Adrenal gland (tissue), 12 donors: ENCODE measurements around the gene NOM1. TPM values are rescaled to one million over a fixed set of nuclear protein-coding genes. Genes with fewer than 3 reads are reported as not detected.

ENCODE experiments used
- DNase-seq, 7 donors: peaks; one replicate each; pipeline ENCODE4 v3.0.0-alpha.2; 2019 to 2020
- H3K27ac ChIP-seq, 5 donors: fragments of 200-600 bp; sonication (generic) in 4 of 5; 1 replicate in 3 of 5; 2 replicates in 2 of 5; pipeline versions ENCODE4 v1.5.1 to v1.8.0; 2016 to 2020; ENCODE audit warnings: mild to moderate bottlenecking in 1 of 5
- H3K27me3 ChIP-seq: fragments of 200-600 bp; 2 replicates; pipeline ENCODE4 v1.8.0; 2021
- H3K36me3 ChIP-seq, 2 donors: fragments of 200-600 bp; replicated peaks in 1 of 2; 1 replicate in 1 of 2; 2 replicates in 1 of 2; pipeline versions ENCODE4 v1.5.1 to v1.8.0; 2018 to 2022
- H3K4me1 ChIP-seq, 2 donors: fragments of 200-600 bp; replicated peaks in 1 of 2; 1 replicate in 1 of 2; 2 replicates in 1 of 2; pipeline versions ENCODE4 v1.5.1 to v1.8.0; 2018 to 2021
- H3K4me3 ChIP-seq, 4 donors: fragments of 200-600 bp; sonication (generic) in 3 of 4; one replicate each; pipeline ENCODE4 v1.5.1; 2016 to 2018
- H3K9me3 ChIP-seq, 3 donors: fragments of 200-600 bp; sonication (generic) in 1 of 3; replicated peaks in 1 of 3; 1 replicate in 2 of 3; 2 replicates in 1 of 3; pipeline versions ENCODE4 v1.5.1 to v1.8.0; 2016 to 2021
- POLR2A ChIP-seq, 2 donors: fragments of 450-650 bp; IDR thresholded peaks; one replicate each; pipeline ENCODE4 v1.6.1; 2017; ENCODE audit warnings: antibody characterized with exemption in 2 of 2, mild to moderate bottlenecking in 2 of 2, moderate library complexity in 1 of 2
- WGBS, 4 donors: extraction: QIAGEN DNeasy Blood & Tissue Kit in 2 of 4; methylation state at CpG; one replicate each; pipeline versions ENCODE4 v1.1.5 to v1.1.7; 2013 to 2017; 5-methylcytosine and 5-hydroxymethylcytosine counted together
- intact Hi-C, 2 donors: fragments of 100-400 bp; cut with DNase I; formaldehyde crosslinking; loops; one replicate each; pipeline versions ENCODE4 v1.14.1 to v1.15.0; 2022 to 2023
- polyA plus RNA-seq, 3 donors: library from polyadenylated mRNA; stranded (reverse); fragments of 200-250 nt in 2 of 3; fragments of 350-450 nt in 1 of 3; fragmentation: Illumina TruSeq in 1 of 3; extraction: RNeasy Lipid Tissue Mini Kit (QIAGEN cat#74804) in 1 of 3; gene quantifications; one replicate each; pipeline ENCODE4 v1.2.3, GENCODE V29; 2013 to 2014
- total RNA-seq, 9 donors: library from RNA; depleted of rRNA in 4 of 9; stranded (reverse); fragments of >200 nt in 4 of 9; fragments of 120-200 nt in 1 of 9; fragmentation: NEBNext Ultra II Directional in 1 of 9; extraction: Animal tissue kit (Norgen Biotek cat#: 25700) in 1 of 9; gene quantifications; one replicate each; pipeline versions ENCODE4 v1.1.0 to v1.2.4, GENCODE V29; 2013 to 2023
- TF ChIP-seq, protein P1 (sequence below), 6 experiments: fragments of 450-650 bp in 4 of 6; fragments of 200-600 bp in 2 of 6; sonication (generic) in 1 of 6; IDR thresholded peaks; 1 replicate in 5 of 6; 2 replicates in 1 of 6; pipeline versions ENCODE4 v1.5.1 to v1.8.0; 2016 to 2021; ENCODE audit warnings: antibody characterized with exemption in 6 of 6, mild to moderate bottlenecking in 2 of 6, moderate library complexity in 1 of 6
- donor health status: healthy with polysubstance abuse.
- donor health status: Bipolar disorder and iron deficiency.
- donor health status: DM: yes; HTN: yes; CAD: no.
- donor health status: DM: no; HTN: no; CAD: no.
- donor health status: DM: no; HTN: no; CAD: no.
- donor health status: DM: yes; HTN: yes; CAD: no.

Gene NOM1
- total and polyA plus RNA-seq, 12 donors = 5.6 to 19.8 (median 14.6) TPM

DNA sequence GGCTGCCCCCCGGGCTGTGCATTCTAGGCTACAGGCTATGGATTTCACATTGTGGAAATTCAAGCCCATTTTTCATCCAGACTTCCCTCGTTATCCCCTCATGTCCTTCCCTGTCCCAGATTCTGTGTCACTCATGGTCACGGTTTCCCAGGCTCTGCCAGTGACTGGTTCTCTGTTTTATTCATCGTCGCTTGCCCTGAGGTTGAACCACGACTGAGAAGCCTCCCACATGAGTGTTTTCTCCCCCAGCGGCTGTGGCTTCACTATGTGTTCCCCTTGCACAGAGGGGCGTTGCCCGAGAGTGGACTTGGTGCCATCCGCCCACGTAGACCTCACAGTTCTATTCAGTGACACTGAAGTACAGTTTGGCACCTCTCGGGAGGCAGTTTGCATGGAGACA, 14.0 kb downstream of the NOM1 start:
- Histone ChIP-seq H3K27ac (no peak overlapping the region), H3K9me3 (no peaks in the 10 kb centered on the region), H3K36me3 (peaks cover 0 to 82% of the 10 kb centered on the region in 2 donors), H3K27me3 (no peaks in the 10 kb centered on the region), H3K4me1 (no peaks in the 10 kb centered on the region), H3K4me3 (no peak overlapping the region)
- intact Hi-C loops = loop anchor here (10.0 kb wide), 2 partner anchors 261 to 271 kb away; no protein-coding TSS in a partner anchor
- TF ChIP-seq, protein P1, sequence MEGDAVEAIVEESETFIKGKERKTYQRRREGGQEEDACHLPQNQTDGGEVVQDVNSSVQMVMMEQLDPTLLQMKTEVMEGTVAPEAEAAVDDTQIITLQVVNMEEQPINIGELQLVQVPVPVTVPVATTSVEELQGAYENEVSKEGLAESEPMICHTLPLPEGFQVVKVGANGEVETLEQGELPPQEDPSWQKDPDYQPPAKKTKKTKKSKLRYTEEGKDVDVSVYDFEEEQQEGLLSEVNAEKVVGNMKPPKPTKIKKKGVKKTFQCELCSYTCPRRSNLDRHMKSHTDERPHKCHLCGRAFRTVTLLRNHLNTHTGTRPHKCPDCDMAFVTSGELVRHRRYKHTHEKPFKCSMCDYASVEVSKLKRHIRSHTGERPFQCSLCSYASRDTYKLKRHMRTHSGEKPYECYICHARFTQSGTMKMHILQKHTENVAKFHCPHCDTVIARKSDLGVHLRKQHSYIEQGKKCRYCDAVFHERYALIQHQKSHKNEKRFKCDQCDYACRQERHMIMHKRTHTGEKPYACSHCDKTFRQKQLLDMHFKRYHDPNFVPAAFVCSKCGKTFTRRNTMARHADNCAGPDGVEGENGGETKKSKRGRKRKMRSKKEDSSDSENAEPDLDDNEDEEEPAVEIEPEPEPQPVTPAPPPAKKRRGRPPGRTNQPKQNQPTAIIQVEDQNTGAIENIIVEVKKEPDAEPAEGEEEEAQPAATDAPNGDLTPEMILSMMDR (IDR thresholded peaks at IDR 0.05) = no peak
- no peak for TF ChIP-seq POLR2A (IDR thresholded peaks at IDR 0.05)
- WGBS, 4 donors = 84 to 89% (median 88%) methylated on average over 10 to 12 of the region's 12 CpGs
- no peak for DNase-seq

DNA sequence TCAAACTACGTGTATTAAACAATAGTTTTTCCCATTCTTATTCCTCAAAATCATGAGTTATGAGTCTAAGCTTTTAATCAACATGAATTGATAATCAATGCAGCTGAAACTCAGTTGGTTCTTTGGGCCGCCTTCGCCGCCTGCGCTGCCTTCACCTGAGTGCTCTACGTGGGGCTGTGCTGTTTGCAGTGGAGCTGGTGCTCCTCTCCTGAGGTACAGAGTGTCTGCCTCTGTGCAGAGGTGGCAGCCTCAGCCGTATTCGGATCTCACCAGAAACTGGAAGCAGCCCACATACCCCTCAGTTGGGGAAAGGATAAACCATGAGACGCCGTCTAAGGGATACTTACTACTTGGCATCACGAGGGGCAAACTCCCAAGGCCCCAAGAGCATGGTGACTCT, 15.5 kb downstream of the NOM1 start:
- Histone ChIP-seq H3K4me3 (no peak overlapping the region), H3K36me3 (peaks cover 0 to 68% of the 10 kb centered on the region in 2 donors), H3K27me3 (no peaks in the 10 kb centered on the region), H3K27ac (no peak overlapping the region), H3K9me3 (no peaks in the 10 kb centered on the region), H3K4me1 (no peaks in the 10 kb centered on the region)
- no peak for DNase-seq
- WGBS, 4 donors = 92 to 96% (median 95%) methylated on average over 10 to 11 of the region's 11 CpGs
- no peak for TF ChIP-seq POLR2A (IDR thresholded peaks at IDR 0.05)
- TF ChIP-seq, protein P1 (IDR thresholded peaks at IDR 0.05) = no peak
- intact Hi-C loops = loop anchor here (10.0 kb wide), 2 partner anchors 260 to 270 kb away; no protein-coding TSS in a partner anchor

DNA sequence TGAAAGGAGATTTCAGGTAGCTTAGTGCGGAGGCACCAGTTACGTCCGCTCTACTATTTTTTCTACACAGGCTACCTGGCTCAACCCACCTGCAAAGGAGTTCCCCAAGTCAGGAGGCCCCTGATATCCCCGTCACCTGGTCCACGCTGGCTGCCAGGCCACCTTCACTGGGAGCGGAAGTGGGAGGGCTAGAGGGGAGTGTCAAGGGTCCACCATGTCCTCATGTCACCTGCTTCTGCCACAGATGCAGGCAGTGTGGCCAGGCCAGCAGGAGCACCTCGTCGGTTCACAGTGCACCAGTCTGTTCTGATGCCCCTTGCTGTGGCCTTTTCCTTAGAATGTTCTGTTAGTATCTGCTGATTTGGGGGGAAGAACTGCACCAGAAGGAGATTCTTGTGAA, 16.9 kb downstream of the NOM1 start:
- Histone ChIP-seq H3K27ac (no peak overlapping the region), H3K27me3 (no peaks in the 10 kb centered on the region), H3K9me3 (no peaks in the 10 kb centered on the region), H3K4me3 (no peak overlapping the region), H3K36me3 (peaks cover 0 to 64% of the 10 kb centered on the region in 2 donors), H3K4me1 (no peaks in the 10 kb centered on the region)
- WGBS, 4 donors = 93 to 95% (median 94%) methylated on average over 8 of the region's 8 CpGs
- DNase-seq = no peak
- TF ChIP-seq, protein P1 (IDR thresholded peaks at IDR 0.05) = no peak
- no peak for TF ChIP-seq POLR2A (IDR thresholded peaks at IDR 0.05)
- intact Hi-C loops = loop anchor here (10.0 kb wide), 2 partner anchors 258 to 268 kb away; no protein-coding TSS in a partner anchor

DNA sequence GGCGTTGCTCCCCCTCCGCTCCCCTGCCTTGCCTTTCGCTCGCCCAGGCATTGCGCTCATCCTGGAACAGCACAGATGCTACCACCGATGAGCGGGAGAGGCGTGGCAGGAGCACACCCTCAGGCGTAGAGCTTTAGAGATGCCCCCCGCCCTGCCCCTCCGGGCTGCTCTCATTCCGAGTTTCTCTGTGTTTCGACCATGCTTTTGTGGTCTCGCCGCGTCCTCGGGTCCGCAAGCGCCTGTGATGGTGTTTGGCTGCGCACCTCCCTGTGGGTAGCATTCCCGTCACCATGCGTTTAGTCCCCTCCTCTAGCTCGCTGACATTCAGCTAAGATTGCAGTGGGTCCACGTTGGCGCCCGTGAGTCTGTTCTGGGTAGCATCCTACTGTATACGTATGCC, 18.7 kb downstream of the NOM1 start:
- intact Hi-C loops = loop anchor here (10.0 kb wide), 2 partner anchors 257 to 267 kb away; no protein-coding TSS in a partner anchor
- Histone ChIP-seq H3K9me3 (no peaks in the 10 kb centered on the region), H3K27me3 (no peaks in the 10 kb centered on the region), H3K4me3 (no peak overlapping the region), H3K36me3 (peaks cover 0 to 58% of the 10 kb centered on the region in 2 donors), H3K4me1 (no peaks in the 10 kb centered on the region), H3K27ac (no peak overlapping the region)
- TF ChIP-seq, protein P1 (IDR thresholded peaks at IDR 0.05) = no peak
- TF ChIP-seq POLR2A (IDR thresholded peaks at IDR 0.05) = no peak
- DNase-seq = no peak
- 89 to 96% (median 94%) methylated on average over 25 to 27 of the region's 27 CpGs for WGBS, 4 donors
